ENCODE results near the gene MEP1A. TPM values are rescaled to one million over a fixed set of nuclear protein-coding genes. Genes with fewer than 3 reads are reported as not detected.
"Not testable (repeated sequence)": the region's sequence is repeated elsewhere in the genome, so short reads cannot be mapped to it uniquely, and the experiment has no call there.

The MEP1A gene
- polyA plus RNA-seq, 2 of the 4 experiments (the other 2 are of a cell fraction): not detected

DNA sequence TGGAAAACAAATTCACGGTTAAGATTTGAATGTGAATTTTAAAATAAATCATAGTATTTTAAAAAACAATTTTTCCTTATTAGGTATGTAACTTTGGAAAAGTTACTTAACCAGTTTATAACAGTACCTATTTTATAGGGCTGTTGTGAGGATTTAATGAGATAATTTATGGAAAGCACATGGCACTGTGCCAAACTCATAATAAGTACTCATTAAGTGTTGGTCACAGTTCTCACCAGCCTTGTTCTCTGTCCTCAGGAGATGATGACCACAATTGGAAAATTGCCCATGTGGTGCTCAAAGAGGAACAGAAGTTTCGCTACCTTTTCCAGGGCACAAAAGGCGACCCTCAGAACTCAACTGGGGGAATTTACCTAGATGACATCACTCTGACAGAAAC is 39.6 kb downstream of the MEP1A start:
- 52% methylated on average over 3 of the region's 3 CpGs for WGBS (ENCODE audit: missing lambda C conversion rate)

DNA sequence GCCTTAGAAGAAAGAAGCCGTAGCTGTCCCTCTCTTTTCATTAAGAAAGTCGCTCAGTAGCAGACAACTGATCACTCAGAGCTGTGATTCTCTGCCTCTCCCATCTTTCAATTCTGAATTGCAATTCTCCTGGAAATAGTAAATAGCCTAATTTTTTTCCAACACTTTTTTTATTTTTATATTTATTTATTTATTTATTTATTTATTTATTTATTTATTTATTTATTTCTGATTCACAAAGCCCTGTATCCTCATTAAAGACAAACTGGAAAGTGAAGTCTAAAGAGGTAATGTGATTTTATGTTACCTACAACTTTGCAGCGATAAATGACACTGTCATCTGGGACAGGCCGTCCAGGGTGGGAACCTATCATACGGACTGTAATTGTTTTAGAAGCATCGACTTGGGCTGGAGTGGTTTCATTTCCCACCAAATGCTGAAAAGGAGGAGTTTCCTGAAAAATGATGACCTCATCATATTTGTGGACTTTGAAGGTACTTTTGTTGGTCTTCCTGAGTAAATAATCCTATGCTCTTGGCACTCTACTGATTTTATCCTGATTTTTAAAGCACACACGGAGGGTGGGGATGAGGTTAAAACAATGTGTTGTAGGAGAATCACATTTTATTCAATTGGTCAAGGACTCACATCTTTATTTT is 41.2 kb downstream of the MEP1A start:
- peak; percentile 92 for TF ChIP-seq MAFK (IDR thresholded peaks at IDR 0.05; ENCODE audit: partially characterized antibody)
- TF ChIP-seq ZC3H11A (IDR thresholded peaks at IDR 0.05): peak; percentile 34
- POLR2A ChIA-PET: interaction anchor here (0.6 kb wide), 1 partner anchor 152 kb away, joined by 6 read pairs; no protein-coding TSS in a partner anchor
- not testable (repeated sequence) for H3K4me3 ChIP-seq; ATAC-seq; DNase-seq (ENCODE audit: low read depth in 1 of 2, low spot score in 1 of 2); H3K4me2 ChIP-seq; FAIRE-seq; H3K4me1 ChIP-seq; H3K9me3 ChIP-seq; H3K27ac ChIP-seq
- 86% methylated on average over 7 of the region's 7 CpGs for WGBS (ENCODE audit: missing lambda C conversion rate)
- CTCF ChIA-PET: interaction anchor here (0.6 kb wide), 1 partner anchor 1591 kb away, joined by 3 read pairs; no protein-coding TSS in a partner anchor

More for the DNA sequence above, 39.6 kb downstream of the MEP1A start:
- Histone ChIP-seq H3K9me3 (no peaks in the 10 kb centered on the region), H3K4me2 (no peak overlapping the region), H3K4me3 (no peak overlapping the region), H3K4me1 (no peaks in the 10 kb centered on the region), H3K27ac (no peak overlapping the region)
- DNase-seq (ENCODE audit: low read depth in 1 of 2, low spot score in 1 of 2) (no peak), ATAC-seq (no peak), FAIRE-seq (no peak)
- TF ChIP-seq CBX2 (IDR thresholded peaks at IDR 0.05; ENCODE audit: borderline replicate concordance, low read depth): no peak
- TF ChIP-seq, protein P1, sequence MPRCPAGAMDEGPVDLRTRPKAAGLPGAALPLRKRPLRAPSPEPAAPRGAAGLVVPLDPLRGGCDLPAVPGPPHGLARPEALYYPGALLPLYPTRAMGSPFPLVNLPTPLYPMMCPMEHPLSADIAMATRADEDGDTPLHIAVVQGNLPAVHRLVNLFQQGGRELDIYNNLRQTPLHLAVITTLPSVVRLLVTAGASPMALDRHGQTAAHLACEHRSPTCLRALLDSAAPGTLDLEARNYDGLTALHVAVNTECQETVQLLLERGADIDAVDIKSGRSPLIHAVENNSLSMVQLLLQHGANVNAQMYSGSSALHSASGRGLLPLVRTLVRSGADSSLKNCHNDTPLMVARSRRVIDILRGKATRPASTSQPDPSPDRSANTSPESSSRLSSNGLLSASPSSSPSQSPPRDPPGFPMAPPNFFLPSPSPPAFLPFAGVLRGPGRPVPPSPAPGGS (IDR thresholded peaks at IDR 0.05): no peak
- TF ChIP-seq POLR2A (IDR thresholded peaks at IDR 0.05; ENCODE audit: low read length): no peak
- no peak for TF ChIP-seq KDM1A (IDR thresholded peaks at IDR 0.05; ENCODE audit: low read depth)
- TF ChIP-seq EP300 (IDR thresholded peaks at IDR 0.05): no peak
- TF ChIP-seq HOXB13 (CRISPR knock-in tag; IDR thresholded peaks at IDR 0.05; ENCODE audit: low read depth): no peak
- TF ChIP-seq NFE2L2 (conservative IDR thresholded peaks at IDR 0.05; ENCODE audit: low read length): no peak
- no peak for TF ChIP-seq HDAC2 (IDR thresholded peaks at IDR 0.05)
- TF ChIP-seq, protein P2, sequence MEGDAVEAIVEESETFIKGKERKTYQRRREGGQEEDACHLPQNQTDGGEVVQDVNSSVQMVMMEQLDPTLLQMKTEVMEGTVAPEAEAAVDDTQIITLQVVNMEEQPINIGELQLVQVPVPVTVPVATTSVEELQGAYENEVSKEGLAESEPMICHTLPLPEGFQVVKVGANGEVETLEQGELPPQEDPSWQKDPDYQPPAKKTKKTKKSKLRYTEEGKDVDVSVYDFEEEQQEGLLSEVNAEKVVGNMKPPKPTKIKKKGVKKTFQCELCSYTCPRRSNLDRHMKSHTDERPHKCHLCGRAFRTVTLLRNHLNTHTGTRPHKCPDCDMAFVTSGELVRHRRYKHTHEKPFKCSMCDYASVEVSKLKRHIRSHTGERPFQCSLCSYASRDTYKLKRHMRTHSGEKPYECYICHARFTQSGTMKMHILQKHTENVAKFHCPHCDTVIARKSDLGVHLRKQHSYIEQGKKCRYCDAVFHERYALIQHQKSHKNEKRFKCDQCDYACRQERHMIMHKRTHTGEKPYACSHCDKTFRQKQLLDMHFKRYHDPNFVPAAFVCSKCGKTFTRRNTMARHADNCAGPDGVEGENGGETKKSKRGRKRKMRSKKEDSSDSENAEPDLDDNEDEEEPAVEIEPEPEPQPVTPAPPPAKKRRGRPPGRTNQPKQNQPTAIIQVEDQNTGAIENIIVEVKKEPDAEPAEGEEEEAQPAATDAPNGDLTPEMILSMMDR (IDR thresholded peaks at IDR 0.05): no peak
- TF ChIP-seq ZNF302 (CRISPR knock-in tag; IDR thresholded peaks at IDR 0.05): no peak
- TF ChIP-seq CHD4 (IDR thresholded peaks at IDR 0.05; ENCODE audit: borderline replicate concordance): no peak
- TF ChIP-seq JUN (IDR thresholded peaks at IDR 0.05): no peak
- no peak for TF ChIP-seq SMC3 (IDR thresholded peaks at IDR 0.05)
- TF ChIP-seq CEBPB (IDR thresholded peaks at IDR 0.05): no peak
- no peak for TF ChIP-seq SREBF2 (IDR thresholded peaks at IDR 0.05)
- no peak for TF ChIP-seq JUNB (IDR thresholded peaks at IDR 0.05)
- POLR2A ChIA-PET: no interaction called here
- CTCF ChIA-PET: no interaction called here

DNA sequence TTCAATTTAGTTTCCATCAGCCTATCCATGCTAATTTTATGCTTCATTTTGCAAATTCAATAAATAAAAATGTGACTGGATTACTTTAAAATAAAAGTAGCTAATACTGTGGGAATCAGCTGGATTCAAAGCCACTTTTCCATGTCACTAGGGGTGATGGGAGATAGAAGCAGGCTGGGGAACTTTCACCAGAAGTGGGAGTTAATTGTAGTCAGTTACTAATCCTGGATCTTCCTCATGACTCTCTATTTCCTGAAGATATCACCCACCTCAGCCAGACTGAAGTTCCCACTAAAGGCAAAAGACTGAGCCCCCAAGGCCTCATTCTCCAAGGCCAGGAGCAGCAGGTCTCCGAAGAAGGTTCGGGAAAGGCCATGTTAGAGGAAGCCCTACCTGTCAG is 41.8 kb downstream of the MEP1A start:
- H3K4me2 ChIP-seq; H3K4me3 ChIP-seq; ATAC-seq; CTCF ChIA-PET; DNase-seq (ENCODE audit: low read depth in 1 of 2, low spot score in 1 of 2); FAIRE-seq; H3K9me3 ChIP-seq; H3K27ac ChIP-seq; H3K4me1 ChIP-seq: not testable (repeated sequence)
- WGBS (ENCODE audit: missing lambda C conversion rate): 85% methylated on average over 2 of the region's 2 CpGs
- POLR2A ChIA-PET: interaction anchor here (0.6 kb wide), 1 partner anchor 151 kb away, joined by 6 read pairs; no protein-coding TSS in a partner anchor

DNA sequence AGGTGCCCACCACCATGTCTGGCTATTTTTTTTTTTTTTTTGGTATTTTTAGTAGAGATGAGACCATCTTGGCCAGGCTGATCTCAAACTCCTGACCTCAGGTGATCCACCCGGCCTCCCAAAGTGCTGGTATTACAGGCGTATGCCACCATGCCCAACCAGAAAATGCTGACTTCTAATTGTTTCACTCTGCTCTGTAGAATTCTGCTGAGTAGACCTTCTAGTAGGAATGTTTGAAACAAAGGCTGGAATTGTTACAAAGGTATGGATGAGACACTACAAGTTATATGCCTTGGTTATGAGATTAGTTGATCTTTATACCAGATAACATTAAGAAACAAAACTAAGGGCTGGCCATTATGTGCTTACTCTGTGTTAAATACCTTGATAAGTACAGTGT is 44.8 kb downstream of the MEP1A start:
- ChIA-PET POLR2A (no interaction called here), CTCF (no interaction called here)
- ATAC-seq (no peak), FAIRE-seq (no peak), DNase-seq (ENCODE audit: low read depth in 1 of 2, low spot score in 1 of 2) (no peak)
- H3K4me3 ChIP-seq: no peak overlapping the region
- 94% methylated on average over 2 of the region's 2 CpGs for whole genome bisulfite sequencing (ENCODE audit: missing lambda C conversion rate)
- H3K4me2 ChIP-seq: no peak overlapping the region
- no peaks in the 10 kb centered on the region for H3K9me3 ChIP-seq
- no peaks in the 10 kb centered on the region for H3K4me1 ChIP-seq
- H3K27ac ChIP-seq: no peak overlapping the region
- TF ChIP-seq POLR2AphosphoS2 (conservative IDR thresholded peaks at IDR 0.05; ENCODE audit: low read length): no peak
- no peak for TF ChIP-seq MYC (IDR thresholded peaks at IDR 0.05; ENCODE audit: borderline replicate concordance, low read length)
- TF ChIP-seq, protein P3, sequence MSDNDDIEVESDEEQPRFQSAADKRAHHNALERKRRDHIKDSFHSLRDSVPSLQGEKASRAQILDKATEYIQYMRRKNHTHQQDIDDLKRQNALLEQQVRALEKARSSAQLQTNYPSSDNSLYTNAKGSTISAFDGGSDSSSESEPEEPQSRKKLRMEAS (IDR thresholded peaks at IDR 0.05): no peak
- TF ChIP-seq RFX5 (IDR thresholded peaks at IDR 0.05): no peak
- TF ChIP-seq JUNB (IDR thresholded peaks at IDR 0.05): no peak
- TF ChIP-seq ZC3H11A (IDR thresholded peaks at IDR 0.05): no peak
- TF ChIP-seq, protein P4, sequence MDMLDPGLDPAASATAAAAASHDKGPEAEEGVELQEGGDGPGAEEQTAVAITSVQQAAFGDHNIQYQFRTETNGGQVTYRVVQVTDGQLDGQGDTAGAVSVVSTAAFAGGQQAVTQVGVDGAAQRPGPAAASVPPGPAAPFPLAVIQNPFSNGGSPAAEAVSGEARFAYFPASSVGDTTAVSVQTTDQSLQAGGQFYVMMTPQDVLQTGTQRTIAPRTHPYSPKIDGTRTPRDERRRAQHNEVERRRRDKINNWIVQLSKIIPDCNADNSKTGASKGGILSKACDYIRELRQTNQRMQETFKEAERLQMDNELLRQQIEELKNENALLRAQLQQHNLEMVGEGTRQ (IDR thresholded peaks at IDR 0.05): no peak
- TF ChIP-seq KDM1A (IDR thresholded peaks at IDR 0.05; ENCODE audit: low read depth): no peak
- no peak for TF ChIP-seq KDM5A (IDR thresholded peaks at IDR 0.05)
- no peak for TF ChIP-seq RNF2 (IDR thresholded peaks at IDR 0.05; ENCODE audit: borderline replicate concordance, low read depth)

DNA sequence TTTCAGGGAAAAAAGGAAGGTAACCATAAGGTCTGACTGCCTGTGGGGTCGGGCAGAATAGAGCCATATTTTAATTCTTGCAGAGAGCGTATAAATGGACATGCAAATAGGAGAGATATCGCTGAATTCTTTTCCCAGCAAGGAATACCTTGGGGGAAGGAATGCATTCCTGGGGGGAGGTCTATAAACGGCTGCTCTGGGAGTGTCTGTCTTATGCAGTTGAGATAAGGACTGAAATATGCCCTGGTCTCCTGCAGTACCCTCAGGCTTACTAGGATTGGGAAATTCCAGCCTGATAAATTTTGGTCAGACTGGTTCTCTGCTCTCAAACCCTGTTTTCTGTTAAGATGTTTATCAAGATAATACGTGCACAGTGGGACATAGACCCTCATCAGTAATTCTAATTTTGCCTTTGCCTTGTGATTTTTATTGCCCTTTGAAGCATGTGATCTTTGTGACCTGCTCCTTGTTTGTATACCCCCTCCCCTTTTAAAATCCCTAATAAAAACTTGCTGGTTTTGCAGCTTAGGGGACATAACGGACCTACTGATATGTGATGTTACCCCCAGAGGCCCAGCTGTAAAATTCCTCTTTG is 49.2 kb downstream of the MEP1A start:
- FAIRE-seq; H3K27ac ChIP-seq; POLR2A ChIA-PET; H3K4me2 ChIP-seq; CTCF ChIA-PET; DNase-seq (ENCODE audit: low read depth in 1 of 2, low spot score in 1 of 2); ATAC-seq; H3K4me1 ChIP-seq; H3K4me3 ChIP-seq; H3K9me3 ChIP-seq: not testable (repeated sequence)
- WGBS (ENCODE audit: missing lambda C conversion rate): 31% methylated on average over 6 of the region's 6 CpGs

Data from A549 (cell line).